NCI-H2081 treated with DMSO at 0.1 percent for 48 hours (cell line): ENCODE results near the gene KRCC1.
"Not testable (repeated sequence)": the region's sequence is repeated elsewhere in the genome, so short reads cannot be mapped to it uniquely, and the experiment has no call there.

Source experiments
- DNase-seq: peaks from one replicate; lab custom pipeline; 2025; lab: John Stamatoyannopoulos, UW

KRCC1 gene

GRCh38 chr2:88038263-88039105, 17.1 kb downstream of the KRCC1 start:
- DNase-seq: no peak

GRCh38 chr2:88036606-88037005, 19.0 kb downstream of the KRCC1 start:
- no peak for DNase-seq

- DNase-seq: no peak
These were observed 19.4 kb downstream of the KRCC1 start for GRCh38 chr2:88036182-88036581.

GRCh38 chr2:88032070-88032702, 23.4 kb downstream of the KRCC1 start:
- DNase-seq: no peak

GRCh38 chr2:88028931-88029330, 26.7 kb downstream of the KRCC1 start:
- DNase-seq: no peak

- no peak for DNase-seq
These were observed 27.7 kb downstream of the KRCC1 start for GRCh38 chr2:88027697-88028389.

- DNase-seq: no peak
These were observed 31.1 kb downstream of the KRCC1 start for GRCh38 chr2:88024509-88024908.

- DNase-seq: no peak
These were observed 33.0 kb downstream of the KRCC1 start for GRCh38 chr2:88022669-88022921.

GRCh38 chr2:88019985-88020384, 35.6 kb downstream of the KRCC1 start:
- DNase-seq: no peak

- no peak for DNase-seq
These were observed 36.7 kb downstream of the KRCC1 start for GRCh38 chr2:88018909-88019308.

GRCh38 chr2:88018077-88018805, 37.3 kb downstream of the KRCC1 start:
- DNase-seq: not testable (repeated sequence)

- DNase-seq: not testable (repeated sequence)
These were observed 37.9 kb downstream of the KRCC1 start for GRCh38 chr2:88017780-88018038.

- DNase-seq: no peak
These were observed 38.4 kb downstream of the KRCC1 start for GRCh38 chr2:88016960-88017779.

- DNase-seq: peak; percentile 81
These were observed 39.3 kb downstream of the KRCC1 start, which contains the start of gene RNU2-63P for GRCh38 chr2:88016086-88016959. RNU2-63P (minus strand) TSS chr2:88016547.

- DNase-seq: no peak
These were observed 44.6 kb downstream of the KRCC1 start for GRCh38 chr2:88011011-88011410.

GRCh38 chr2:88010136-88010535, 45.4 kb downstream of the KRCC1 start:
- no peak for DNase-seq

- DNase-seq: no peak
These were observed 48.6 kb downstream of the KRCC1 start for GRCh38 chr2:88006912-88007439.

- DNase-seq: no peak
These were observed 49.8 kb downstream of the KRCC1 start for GRCh38 chr2:88005776-88006175.

- DNase-seq: no peak
These were observed 52.4 kb downstream of the KRCC1 start for GRCh38 chr2:88003074-88003755.

- DNase-seq: no peak
These were observed 53.2 kb downstream of the KRCC1 start for GRCh38 chr2:88002359-88002707.
